Activated T-helper 1 cell treated with anti-CD3 and anti-CD28 coated beads, Interleukin-12 subunit alpha, Interleukin-12 subunit beta, Interleukin-2, Interleukin-4 antibody, amounts not matched to agents 30 ng/mL and 10 ng/mL and 1 ng/mL, durations not matched to agents 14 hours and 24 hours and 36 hours (primary cell): Measurements from ENCODE around the gene PGAP3. TPM values are rescaled to one million over a fixed set of nuclear protein-coding genes. Genes with fewer than 3 reads are reported as not detected.

ENCODE experiments used
- DNase-seq: peaks from one replicate; pipeline ENCODE4 v3.0.0; 2021; ENCODE audit warnings: low spot score
- H3K27ac Mint-ChIP-seq: one replicate; pipeline ENCODE4 v1.8.0; 2021; ENCODE audit warnings: mild to moderate bottlenecking, mixed read lengths
- H3K27me3 Mint-ChIP-seq: one replicate; pipeline ENCODE4 v1.8.0; 2022; ENCODE audit warnings: mild to moderate bottlenecking, moderate library complexity, mixed read lengths; ENCODE audit not compliant: insufficient read depth
- H3K36me3 Mint-ChIP-seq: one replicate; pipeline ENCODE4 v1.8.0; 2021; ENCODE audit warnings: low read depth, mixed read lengths
- H3K4me1 Mint-ChIP-seq: one replicate; pipeline ENCODE4 v1.8.0; 2021; ENCODE audit warnings: low read depth, mixed read lengths
- H3K4me3 Mint-ChIP-seq: one replicate; pipeline ENCODE4 v1.8.0; 2021; ENCODE audit warnings: mild to moderate bottlenecking, moderate library complexity, mixed read lengths
- H3K9me3 Mint-ChIP-seq: one replicate; pipeline ENCODE4 v1.8.0; 2021; ENCODE audit warnings: mixed read lengths
- intact Hi-C: fragments of 100-400 bp; cut with micrococcal nuclease; formaldehyde crosslinking; loops from one replicate; pipeline ENCODE4 v1.15.1; 2024
- total RNA-seq: library from RNA; stranded (reverse); gene quantifications from 2 replicates; pipeline ENCODE4 v1.2.3, GENCODE V29; 2022

PGAP3 gene
- total RNA-seq, 1 donor from 2014 or later, result 16.9 TPM

- no peak overlapping the region for H3K4me3 Mint-ChIP-seq
- H3K27me3 Mint-ChIP-seq, result no peaks in the 10 kb centered on the region
- H3K27ac Mint-ChIP-seq, result no peak overlapping the region
- H3K4me1 Mint-ChIP-seq, result no peaks in the 10 kb centered on the region
- intact Hi-C loops, result no loop called here
- no peaks in the 10 kb centered on the region for H3K9me3 Mint-ChIP-seq
- peaks cover 4% of the 10 kb centered on the region for H3K36me3 Mint-ChIP-seq
- DNase-seq, result no peak
These were observed 37.7 kb downstream of the PGAP3 start for GRCh38 chr17:39650121-39650579.

- Mint-ChIP-seq H3K27ac (no peak overlapping the region), H3K36me3 (peaks cover 7% of the 10 kb centered on the region), H3K4me3 (no peak overlapping the region), H3K27me3 (no peaks in the 10 kb centered on the region), H3K4me1 (peaks cover 13% of the 10 kb centered on the region), H3K9me3 (no peaks in the 10 kb centered on the region)
- intact Hi-C loops, result no loop called here
- no peak for DNase-seq
These were observed 39.1 kb downstream of the PGAP3 start for GRCh38 chr17:39648616-39649366.

- Mint-ChIP-seq H3K4me3 (no peak overlapping the region), H3K4me1 (peaks cover 28% of the 10 kb centered on the region), H3K36me3 (peaks cover 8% of the 10 kb centered on the region), H3K27me3 (no peaks in the 10 kb centered on the region), H3K9me3 (no peaks in the 10 kb centered on the region), H3K27ac (no peak overlapping the region)
- intact Hi-C loops, result no loop called here
- no peak for DNase-seq
These were observed 40.6 kb downstream of the PGAP3 start for GRCh38 chr17:39647256-39647655.

- Mint-ChIP-seq H3K27ac (no peak overlapping the region), H3K36me3 (peaks cover 11% of the 10 kb centered on the region), H3K27me3 (no peaks in the 10 kb centered on the region), H3K9me3 (no peaks in the 10 kb centered on the region), H3K4me1 (peaks cover 55% of the 10 kb centered on the region), H3K4me3 (no peak overlapping the region)
- intact Hi-C loops, result no loop called here
- DNase-seq, result no peak
These were observed 44.6 kb downstream of the PGAP3 start for GRCh38 chr17:39643271-39643670.

GRCh38 chr17:39642291-39643074 is 45.4 kb downstream of the PGAP3 start:
- no peaks in the 10 kb centered on the region for H3K9me3 Mint-ChIP-seq
- H3K27me3 Mint-ChIP-seq, result no peaks in the 10 kb centered on the region

GRCh38 chr17:39641883-39642282 is 46.0 kb downstream of the PGAP3 start:
- H3K4me1 Mint-ChIP-seq, result peaks cover 64% of the 10 kb centered on the region
- H3K9me3 Mint-ChIP-seq, result no peaks in the 10 kb centered on the region
- no peak overlapping the region for H3K27ac Mint-ChIP-seq
- no peak for DNase-seq
- no peaks in the 10 kb centered on the region for H3K27me3 Mint-ChIP-seq
- peaks cover 14% of the 10 kb centered on the region for H3K36me3 Mint-ChIP-seq
- intact Hi-C loops, result no loop called here
- no peak overlapping the region for H3K4me3 Mint-ChIP-seq

More at GRCh38 chr17:39642291-39643074, 45.4 kb downstream of the PGAP3 start:
- no peak for DNase-seq
- Mint-ChIP-seq H3K4me1 (peaks cover 63% of the 10 kb centered on the region), H3K36me3 (peaks cover 14% of the 10 kb centered on the region), H3K4me3 (no peak overlapping the region), H3K27ac (no peak overlapping the region)
- intact Hi-C loops, result no loop called here

GRCh38 chr17:39641097-39641496 is 46.8 kb downstream of the PGAP3 start:
- DNase-seq, result no peak
- Mint-ChIP-seq H3K4me3 (no peak overlapping the region), H3K27me3 (no peaks in the 10 kb centered on the region), H3K9me3 (no peaks in the 10 kb centered on the region), H3K36me3 (peaks cover 14% of the 10 kb centered on the region), H3K4me1 (peaks cover 64% of the 10 kb centered on the region), H3K27ac (no peak overlapping the region)
- intact Hi-C loops, result no loop called here

- Mint-ChIP-seq H3K27me3 (no peaks in the 10 kb centered on the region), H3K9me3 (no peaks in the 10 kb centered on the region), H3K36me3 (peaks cover 14% of the 10 kb centered on the region), H3K27ac (no peak overlapping the region), H3K4me1 (peaks cover 64% of the 10 kb centered on the region), H3K4me3 (no peak overlapping the region)
- intact Hi-C loops, result no loop called here
- DNase-seq, result no peak
These were observed 47.2 kb downstream of the PGAP3 start for GRCh38 chr17:39640591-39641031.

- DNase-seq, result no peak
- no peaks in the 10 kb centered on the region for H3K27me3 Mint-ChIP-seq
- peaks cover 61% of the 10 kb centered on the region for H3K4me1 Mint-ChIP-seq
- no peak overlapping the region for H3K4me3 Mint-ChIP-seq
- intact Hi-C loops, result loop anchor here (5.0 kb wide), 3 partner anchors 178 to 342 kb away; partner anchors contain the start of genes CDK12, IKZF3 and PSMD3
- no peaks in the 10 kb centered on the region for H3K9me3 Mint-ChIP-seq
- peaks cover 14% of the 10 kb centered on the region for H3K36me3 Mint-ChIP-seq
- H3K27ac Mint-ChIP-seq, result no peak overlapping the region
These were observed 48.0 kb downstream of the PGAP3 start for GRCh38 chr17:39639566-39640458.

GRCh38 chr17:39639043-39639442 is 48.8 kb downstream of the PGAP3 start:
- DNase-seq, result no peak
- peaks cover 53% of the 10 kb centered on the region for H3K4me1 Mint-ChIP-seq
- intact Hi-C loops, result loop anchor here (5.0 kb wide), 3 partner anchors 177 to 343 kb away; partner anchors contain the start of genes CDK12, IKZF3 and PSMD3
- no peaks in the 10 kb centered on the region for H3K9me3 Mint-ChIP-seq
- H3K36me3 Mint-ChIP-seq, result peaks cover 13% of the 10 kb centered on the region
- H3K27me3 Mint-ChIP-seq, result no peaks in the 10 kb centered on the region
- H3K4me3 Mint-ChIP-seq, result no peak overlapping the region
- no peak overlapping the region for H3K27ac Mint-ChIP-seq

GRCh38 chr17:39638317-39638716 is 49.5 kb downstream of the PGAP3 start:
- Mint-ChIP-seq H3K4me1 (peaks cover 46% of the 10 kb centered on the region), H3K36me3 (peaks cover 11% of the 10 kb centered on the region), H3K27ac (peak overlapping the region; percentile 85), H3K27me3 (no peaks in the 10 kb centered on the region), H3K9me3 (no peaks in the 10 kb centered on the region), H3K4me3 (peak overlapping the region; percentile 94)
- intact Hi-C loops, result loop anchor here (5.0 kb wide), 3 partner anchors 176 to 344 kb away; partner anchors contain the start of genes CDK12, IKZF3 and PSMD3
- no peak for DNase-seq
